Fibroblast of the conjunctiva (primary cell): ENCODE data around the gene RUSF1.
"Not testable (repeated sequence)": the region's sequence is repeated elsewhere in the genome, so short reads cannot be mapped to it uniquely, and the experiment has no call there.

Experiments
- DNase-seq: peaks from one replicate; pipeline ENCODE4 v3.0.0-alpha.2; 2010; ENCODE audit warnings: low read depth

RUSF1 gene

DNA sequence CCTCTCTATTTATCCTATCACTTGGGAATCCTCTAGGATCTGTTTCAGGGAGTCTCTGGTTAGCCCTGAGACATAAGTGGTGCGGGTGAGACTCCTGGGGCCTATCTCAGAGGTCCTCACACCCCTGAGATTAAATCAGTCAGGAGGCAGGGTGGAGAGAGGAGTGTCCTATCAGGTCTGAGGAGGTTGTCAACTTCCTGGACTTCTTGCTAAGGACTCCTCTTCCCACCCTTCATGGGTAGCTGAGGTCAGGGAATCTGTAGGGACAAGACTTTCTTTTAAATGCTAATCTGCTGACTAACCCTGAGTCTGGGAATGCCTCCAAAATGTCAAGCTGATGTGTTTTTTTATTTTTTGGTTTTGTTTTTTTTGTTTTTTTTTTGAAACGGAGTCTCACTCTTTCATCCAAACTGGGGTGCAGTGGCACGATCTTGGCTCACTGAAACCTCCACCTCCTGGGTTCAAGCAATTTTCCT, 55.5 kb downstream of the RUSF1 start:
- peak; percentile 84 for DNase-seq

DNA sequence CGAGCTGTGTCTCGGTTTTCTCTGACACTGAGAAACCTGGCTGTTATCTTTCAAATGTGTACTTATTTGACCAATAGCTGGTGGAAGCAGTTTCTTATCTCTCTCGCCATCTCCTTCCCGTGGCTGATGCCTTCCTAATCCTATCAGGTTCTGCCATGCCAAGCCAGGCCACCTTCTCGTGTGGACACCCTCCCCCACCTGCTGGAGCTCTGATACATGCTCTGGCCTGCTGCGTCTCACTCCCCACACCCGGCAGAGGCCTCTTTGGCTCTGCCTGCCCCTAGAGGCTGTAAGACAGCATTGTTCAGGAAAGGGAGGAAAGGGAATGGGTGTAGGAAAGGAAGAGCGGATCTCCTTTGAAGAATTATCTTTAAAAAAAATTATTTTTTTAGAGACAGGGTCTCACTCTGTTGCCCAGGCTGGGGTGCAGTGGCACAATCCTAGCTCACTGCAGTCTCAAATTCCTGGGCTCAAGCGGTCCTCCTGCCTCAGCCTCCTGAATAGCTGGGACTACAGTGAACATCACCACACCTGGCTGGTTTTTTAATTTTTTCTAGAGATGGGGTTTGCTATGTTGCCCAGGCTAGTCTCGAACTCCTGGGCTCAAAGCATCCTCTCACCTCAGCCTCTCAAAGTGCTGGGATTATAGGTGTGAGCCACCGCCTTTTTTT, 56.4 kb downstream of the RUSF1 start:
- peak; percentile 60 for DNase-seq

DNA sequence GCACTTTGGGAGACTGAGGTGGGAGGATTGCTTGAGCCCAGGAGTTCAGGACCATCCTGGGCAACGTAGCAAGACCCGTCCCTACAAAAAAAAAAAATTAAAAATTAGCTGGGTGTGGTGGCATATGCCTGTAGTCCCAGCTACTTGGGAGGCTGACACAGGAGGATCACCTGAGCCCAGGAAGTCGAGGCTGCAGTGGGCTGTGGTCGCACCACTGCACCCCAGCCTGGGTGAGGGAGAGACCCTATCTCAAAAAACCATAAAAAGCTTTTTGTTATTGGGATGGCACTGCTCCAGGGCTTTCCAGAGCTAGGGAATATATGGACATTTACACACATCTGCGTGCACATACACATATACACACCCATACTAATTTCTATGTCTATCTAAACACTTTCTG, 57.0 kb downstream of the RUSF1 start:
- no peak for DNase-seq

DNA sequence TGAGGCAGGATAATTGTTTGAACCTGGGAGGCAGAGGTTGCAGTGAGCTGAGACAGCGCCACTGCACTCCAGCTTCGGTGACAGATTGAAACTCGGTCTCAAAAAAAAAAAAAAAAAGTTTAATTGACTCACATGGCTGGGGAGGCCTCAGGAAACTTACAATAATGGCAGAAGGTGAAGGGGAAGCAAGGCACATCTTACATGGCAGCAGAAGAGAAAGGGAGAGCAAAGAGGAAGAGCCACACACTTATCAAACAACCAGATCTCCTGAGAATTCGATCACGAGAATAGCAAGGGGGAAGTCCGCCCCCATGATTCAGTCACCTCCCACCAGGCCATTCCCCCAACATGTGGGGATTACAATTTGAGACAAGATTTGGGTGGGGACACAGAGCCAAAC, 62.3 kb downstream of the RUSF1 start:
- not testable (repeated sequence) for DNase-seq

DNA sequence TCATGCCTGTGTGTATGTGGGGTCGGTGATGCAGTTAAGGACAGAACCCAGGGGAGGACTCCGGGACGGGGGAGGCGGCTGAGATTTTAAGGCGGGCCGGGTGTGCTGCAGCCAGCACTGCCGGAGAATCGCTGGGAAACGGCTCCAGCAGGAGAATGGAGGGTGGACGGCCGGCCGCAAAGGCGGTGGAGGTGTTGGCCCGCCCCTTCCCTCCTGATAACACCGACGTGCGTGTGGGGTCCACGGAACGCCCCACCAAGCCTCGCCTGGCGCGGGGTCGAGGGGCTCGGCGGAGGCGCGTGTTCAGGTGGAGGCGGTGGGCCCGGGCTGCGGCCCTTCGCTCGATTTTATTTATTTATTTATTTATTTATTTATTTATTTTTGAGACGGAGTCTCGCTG, 66.2 kb downstream of the RUSF1 start:
- DNase-seq: no peak

DNA sequence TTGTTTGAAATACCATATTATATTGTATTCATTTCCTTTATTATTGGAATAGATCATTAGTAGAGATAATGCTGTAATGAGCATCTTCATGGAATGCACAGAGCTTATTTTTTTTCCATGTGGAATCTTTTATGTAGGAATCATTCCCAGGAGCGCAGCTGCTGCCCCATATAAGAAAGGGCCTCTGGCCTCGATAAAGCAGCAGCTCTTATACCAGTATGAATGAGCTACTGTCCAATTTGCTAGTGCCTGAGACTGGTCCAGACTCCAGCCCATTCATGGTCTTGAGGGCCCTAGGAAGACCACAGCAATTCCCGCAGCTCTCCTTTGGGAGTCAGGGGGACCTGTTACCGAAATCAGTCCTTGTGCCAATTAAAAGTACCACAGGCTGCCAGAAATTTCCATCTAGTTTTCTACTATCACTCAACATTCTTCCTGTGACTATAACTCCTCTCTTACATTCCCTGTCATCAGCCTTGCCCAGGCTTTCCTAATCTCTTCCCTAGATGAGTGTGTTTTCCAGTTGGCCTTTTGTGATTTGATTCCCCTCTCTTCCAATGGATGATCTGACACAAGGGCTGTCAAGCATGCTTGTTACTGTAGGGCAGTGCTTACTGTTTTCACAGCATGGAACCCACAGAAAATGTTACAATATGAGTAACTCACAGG, 67.5 kb downstream of the RUSF1 start:
- no peak for DNase-seq

DNA sequence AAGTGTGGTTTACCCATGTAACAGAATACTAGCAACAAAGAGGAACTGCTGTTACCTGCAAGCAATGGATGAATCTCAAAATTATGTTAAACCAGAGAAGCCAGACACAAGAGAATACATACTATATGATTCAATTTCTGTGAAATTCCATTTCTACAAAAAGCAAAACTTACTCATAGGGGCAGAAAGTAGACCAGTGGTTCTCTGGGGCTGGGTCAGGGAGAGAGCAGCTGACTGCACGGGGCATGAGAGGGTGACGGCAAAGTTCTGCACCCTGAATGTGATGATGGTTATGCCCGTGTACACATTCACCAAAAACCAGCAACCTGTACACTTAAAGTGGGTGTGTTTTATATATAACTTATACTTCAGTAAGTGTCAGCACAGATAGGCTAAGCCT, 68.7 kb downstream of the RUSF1 start:
- DNase-seq: no peak
